A204.1 (cell line): ENCODE results near the gene VSTM2A.
"Not testable (repeated sequence)": the region's sequence is repeated elsewhere in the genome, so short reads cannot be mapped to it uniquely, and the experiment has no call there.

Experiments used
- FAIRE-seq: peaks from 2 replicates; lab custom pipeline; 2012; peaks lifted over from hg19 to GRCh38; lab: Jason Lieb, UNC

VSTM2A gene

DNA sequence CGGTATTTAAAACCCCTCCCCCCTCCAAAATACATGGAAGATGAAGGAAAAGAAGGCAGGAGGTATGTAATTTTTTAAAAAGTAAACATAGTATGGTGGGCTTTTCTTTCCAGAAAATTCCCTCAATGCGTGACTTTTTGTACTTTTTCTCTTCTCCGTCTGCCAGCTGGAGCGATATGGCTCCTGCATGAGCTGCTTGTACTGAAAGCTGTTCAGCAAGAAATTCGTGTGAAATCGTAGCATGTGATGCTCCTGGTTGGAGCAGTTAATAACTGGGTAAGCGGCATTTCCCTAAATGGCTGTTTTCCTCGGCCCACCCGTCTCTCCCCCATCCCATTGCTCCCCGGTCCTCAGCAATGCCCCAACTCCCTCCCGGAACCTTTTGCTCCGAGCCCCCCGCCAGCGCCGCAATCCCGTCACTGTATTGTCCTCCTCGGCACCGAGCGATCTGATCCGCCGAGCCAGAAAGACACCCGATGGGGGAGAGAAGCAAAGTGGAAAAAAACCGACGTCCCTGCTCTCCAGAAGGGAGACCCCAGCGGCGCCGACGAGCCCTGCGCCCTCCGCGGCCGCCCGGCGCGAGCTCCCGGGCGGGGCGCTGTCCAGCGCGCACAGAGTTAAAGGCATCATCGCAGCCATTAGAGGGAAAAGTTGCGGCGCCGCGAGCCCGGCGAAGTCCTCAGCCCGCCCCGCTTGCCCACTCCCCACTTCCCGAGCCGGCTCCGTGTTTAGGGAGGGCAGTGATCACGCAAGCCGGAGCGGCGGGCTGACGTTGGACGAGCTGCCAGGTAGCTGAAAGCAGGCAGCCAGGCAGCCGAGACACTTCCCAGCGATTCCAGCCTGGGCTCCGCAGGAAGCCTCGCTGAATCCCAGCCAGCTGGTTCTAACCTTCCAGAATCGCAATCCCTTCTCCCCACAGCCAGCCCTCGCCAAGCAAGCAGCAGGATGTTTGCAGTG, at the start of gene VSTM2A:
TSS of gene VSTM2A (plus strand) at position 707 of the 957 bp plus-strand sequence. CDS start 356 bp downstream, outside the sequence.
- no peak for FAIRE-seq

DNA sequence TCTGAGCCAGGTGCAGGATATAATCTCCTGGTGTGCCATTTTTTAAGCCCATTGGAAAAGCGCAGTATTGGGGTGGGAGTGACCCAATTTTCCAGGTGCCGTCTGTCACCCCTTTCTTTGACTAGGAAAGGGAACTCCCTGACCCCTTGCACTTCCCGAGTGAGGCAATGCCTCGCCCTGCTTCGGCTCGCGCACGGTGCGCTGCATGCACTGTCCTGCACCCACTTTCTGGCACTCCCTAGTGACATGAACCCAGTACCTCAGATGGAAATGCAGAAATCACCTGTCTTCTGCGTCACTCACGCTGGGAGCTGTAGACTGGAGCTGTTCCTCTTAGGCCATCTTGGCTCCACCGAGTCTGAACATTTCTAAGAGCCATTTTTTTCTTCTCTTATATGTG, 37.6 kb upstream of the VSTM2A start:
- not testable (repeated sequence) for FAIRE-seq

DNA sequence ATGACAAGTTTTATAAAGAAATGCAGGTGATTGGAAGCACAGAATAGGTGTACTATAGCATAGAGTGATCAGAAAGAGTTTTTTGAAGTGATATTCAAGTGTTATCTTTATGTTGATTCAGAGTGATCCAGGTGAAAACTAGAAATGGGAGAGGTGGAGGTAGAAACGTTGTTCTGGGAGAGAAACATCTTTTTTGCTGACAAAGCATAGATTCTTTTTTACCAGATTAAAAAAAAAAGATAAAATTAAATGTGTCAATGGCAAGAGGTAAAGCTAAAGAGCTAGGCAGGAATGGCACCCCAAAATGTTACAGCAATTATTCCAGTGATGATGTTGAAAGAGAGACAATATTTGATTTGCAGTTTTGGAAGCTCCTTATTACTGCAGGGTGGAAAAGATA, 12.6 kb upstream of the VSTM2A start:
- no peak for FAIRE-seq

- no peak for FAIRE-seq
Observed at GRCh38 chr7:54538122-54538521, 4.1 kb upstream of the VSTM2A start.

- no peak for FAIRE-seq
Observed at GRCh38 chr7:54543051-54543488, 895 bp downstream of the VSTM2A start.

DNA sequence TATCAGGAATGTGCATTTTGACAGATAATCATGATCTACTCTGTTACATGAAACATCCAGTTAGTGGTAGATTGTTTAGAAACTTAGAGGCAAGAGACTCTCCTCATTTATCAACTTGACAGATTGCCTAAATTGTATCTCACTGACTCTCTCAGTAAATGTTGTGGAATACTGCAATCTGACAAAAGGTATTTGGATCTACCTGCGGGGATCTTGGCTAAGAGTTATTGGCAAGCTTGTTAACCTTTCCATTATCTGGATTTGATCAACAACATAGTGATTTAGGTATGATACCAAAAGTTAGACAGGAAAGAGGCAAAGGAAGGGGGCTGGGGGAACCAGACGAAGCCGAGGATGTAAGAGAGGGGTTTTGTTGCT, 2.0 kb downstream of the VSTM2A start:
- FAIRE-seq = no peak

DNA sequence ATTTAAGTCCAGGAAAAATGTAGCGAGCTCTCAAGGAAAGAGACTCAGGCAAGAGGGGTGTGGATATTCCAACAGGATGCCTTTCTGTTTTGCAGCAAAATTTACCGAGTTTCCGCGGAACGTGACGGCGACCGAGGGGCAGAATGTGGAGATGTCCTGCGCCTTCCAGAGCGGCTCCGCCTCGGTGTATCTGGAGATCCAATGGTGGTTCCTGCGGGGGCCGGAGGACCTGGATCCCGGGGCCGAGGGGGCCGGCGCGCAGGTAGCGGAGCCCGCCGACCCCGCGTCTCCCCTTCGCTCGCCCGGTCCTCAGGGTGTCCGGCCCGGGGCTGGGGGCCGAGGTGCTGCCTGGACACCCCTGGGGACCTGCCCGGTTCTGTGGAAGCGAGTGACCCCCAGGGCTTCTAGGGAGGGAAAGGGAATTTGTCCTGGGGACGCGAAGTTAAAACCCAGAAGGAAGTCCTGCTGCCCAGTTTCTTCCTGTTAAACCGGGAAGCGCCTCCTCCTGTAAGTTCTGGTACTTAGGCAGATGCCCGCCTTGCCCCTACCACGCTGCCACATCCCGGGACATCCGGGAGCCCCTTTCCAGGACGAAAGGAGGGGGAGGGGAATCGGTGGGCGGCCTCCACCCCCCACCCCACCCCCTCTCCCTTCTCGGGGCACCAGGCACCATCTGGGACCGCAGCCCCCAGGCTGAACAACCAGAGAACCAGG, 2.5 kb downstream of the VSTM2A start:
- FAIRE-seq = no peak

GRCh38 chr7:54545241-54545563, 3.0 kb downstream of the VSTM2A start:
- no peak for FAIRE-seq

DNA sequence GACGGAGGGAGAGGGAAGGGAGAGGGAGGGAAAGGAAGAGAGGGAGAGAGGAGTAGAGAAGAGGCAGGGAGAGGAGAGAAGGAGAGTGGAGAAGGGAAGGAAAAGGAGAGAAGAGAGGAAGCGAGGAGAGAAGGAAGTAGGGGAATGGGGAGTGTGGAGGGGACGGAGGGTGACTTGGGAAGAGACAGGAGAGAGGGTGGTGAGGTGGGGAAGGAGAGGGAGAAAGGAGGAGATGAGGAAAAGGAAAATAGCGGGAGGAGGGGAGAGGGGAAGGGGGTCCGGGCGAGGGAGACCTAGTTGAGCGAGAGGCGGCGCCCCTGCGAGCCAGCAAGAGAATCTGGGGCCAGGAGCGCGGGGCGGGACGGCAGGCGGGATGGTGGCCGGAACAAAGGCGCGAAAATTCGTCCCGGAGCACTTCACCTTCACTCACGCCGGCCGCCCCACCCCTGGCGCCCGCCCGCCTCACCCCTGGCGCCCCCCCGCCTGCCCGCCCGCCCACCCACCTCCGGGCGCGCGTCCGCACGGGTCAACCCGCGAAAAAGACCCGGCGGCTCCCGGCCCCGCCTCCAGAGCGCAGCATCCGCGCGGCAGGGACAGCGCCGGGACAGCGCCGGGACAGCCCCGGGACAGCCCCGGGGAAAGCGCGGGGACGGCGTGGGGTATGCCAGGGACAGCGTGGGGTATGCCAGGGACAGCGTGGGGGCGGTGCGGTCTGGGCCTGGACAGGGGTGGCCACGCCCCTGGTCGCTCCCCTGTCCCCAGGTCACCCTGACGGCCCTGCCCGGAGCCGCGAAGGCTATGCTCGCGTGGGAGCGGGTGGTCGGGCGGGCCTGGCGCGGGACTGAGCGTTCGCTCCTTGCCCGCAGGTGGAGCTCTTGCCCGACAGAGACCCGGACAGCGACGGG, 4.2 kb downstream of the VSTM2A start:
- FAIRE-seq = no peak

DNA sequence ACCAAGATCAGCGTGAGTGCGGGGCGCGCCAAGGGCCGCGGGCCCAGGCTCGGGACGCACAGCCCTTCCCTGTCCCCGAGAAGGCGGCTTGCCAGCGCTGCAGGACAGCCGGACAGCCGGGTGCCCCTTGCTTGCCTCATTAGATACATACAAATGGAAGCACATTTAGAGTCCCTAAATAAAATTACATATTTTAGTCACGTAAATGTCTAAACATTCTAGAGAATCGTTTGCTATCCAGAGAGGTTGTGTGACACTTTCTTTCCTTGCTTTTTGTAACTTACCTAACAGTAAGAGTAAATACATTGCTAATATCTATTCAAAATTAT, 4.8 kb downstream of the VSTM2A start:
- FAIRE-seq = no peak

DNA sequence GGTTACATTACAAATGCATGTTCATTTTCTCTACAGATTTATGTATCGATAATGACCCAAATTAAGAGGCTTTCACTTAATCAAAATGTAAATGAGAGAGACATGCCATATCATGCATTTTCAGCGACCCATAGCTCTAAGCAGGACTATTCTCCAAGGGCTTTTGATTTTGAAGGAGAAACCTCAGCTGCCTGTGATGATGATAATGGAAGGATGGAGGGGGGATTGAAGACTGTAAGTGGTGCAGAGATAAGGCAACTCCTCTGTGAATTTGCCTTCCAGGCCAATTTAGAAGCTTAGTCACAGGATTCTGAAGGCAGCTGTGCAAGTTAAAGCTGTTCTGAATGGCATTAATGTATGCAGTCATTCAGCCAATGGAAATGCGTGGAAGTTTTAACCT, 8.3 kb downstream of the VSTM2A start:
- FAIRE-seq = no peak

GRCh38 chr7:54556121-54556520, 13.9 kb downstream of the VSTM2A start:
- FAIRE-seq = no peak

DNA sequence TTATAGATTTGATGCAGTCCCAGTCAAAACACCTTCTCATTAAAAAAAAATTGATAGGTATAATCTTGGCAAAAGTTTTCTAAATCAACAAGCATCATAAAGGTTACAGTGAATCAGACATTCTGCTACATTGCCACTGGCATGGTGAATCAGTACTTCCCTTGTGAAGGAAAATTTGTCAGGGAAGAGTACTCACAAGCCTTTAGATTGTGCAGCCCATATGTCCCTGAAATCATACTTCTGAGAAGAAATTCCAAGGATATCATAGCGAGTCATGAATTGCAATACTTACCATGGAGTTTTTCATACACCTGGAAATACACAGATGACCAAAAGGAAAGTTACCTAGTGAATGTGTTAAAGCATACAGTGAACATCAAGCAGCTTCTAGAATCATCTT, 17.2 kb downstream of the VSTM2A start:
- FAIRE-seq = no peak

GRCh38 chr7:54560198-54560597, 18.0 kb downstream of the VSTM2A start:
- no peak for FAIRE-seq

DNA sequence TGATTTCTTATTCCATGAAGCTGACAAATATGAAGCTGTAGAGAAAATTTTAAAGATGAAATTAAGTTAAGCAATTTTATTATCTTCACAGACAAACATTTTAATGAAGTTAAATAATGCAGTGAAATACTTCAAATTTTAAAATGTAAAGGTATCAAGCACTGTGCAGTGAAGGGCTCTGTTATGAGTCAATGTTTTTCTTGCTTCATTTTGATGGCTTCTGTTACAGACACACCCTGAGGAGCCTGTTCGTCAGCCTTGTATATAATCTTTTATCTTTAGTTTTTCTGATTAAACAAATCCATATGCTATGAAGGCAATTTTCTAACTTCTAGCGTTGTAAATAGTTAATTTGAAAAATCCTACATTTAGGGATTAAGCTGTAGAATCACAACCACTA, 18.5 kb downstream of the VSTM2A start:
- FAIRE-seq = no peak

- no peak for FAIRE-seq
Observed at GRCh38 chr7:54563329-54563916, 21.2 kb downstream of the VSTM2A start.

- FAIRE-seq = no peak
Observed at GRCh38 chr7:54565432-54565831, 23.3 kb downstream of the VSTM2A start.

- no peak for FAIRE-seq
Observed at GRCh38 chr7:54581511-54581910, 39.3 kb downstream of the VSTM2A start.

- FAIRE-seq = no peak
Observed at GRCh38 chr7:54591404-54592386, 49.5 kb downstream of the VSTM2A start.

DNA sequence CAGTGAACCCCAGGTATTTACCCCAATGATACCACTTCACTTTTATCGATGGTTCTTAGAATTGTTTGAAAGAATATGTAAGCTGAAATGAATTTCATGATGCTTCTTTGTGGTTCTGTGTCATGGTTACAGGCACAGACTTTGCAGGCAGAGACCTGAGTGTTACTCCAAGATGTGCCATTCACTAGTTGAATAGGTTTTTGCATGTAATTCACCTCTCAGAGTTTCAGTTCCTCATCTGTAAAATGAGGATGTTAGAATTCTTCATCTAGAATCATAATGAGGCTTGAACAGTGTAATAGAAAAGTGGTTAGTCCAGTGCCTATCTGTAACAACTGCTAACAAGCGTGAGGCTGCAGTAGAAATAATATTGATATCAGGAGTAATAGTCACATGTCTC, 54.6 kb downstream of the VSTM2A start:
- no peak for FAIRE-seq

DNA sequence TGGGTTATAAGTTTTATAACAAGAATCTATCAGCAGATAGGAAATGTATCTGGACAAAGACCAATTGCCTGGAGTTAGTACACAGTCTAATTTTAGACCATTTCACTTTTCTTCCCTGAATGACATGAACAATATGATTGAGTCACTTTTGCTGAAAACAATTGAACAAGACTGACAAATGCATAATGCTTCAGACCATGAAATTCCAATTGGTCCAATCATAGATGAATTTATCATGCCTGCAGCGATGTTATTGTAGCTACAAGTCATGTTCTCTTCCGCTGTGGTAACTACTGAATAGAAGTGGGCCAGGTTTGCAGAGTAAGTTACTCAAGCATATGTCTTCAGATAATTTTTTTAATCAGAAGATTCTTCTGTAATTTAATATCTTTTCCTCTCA, 73.4 kb downstream of the VSTM2A start:
- no peak for FAIRE-seq
